HepG2 (cell line): ENCODE results near the gene TBC1D22A. TPM values are rescaled to one million over a fixed set of nuclear protein-coding genes. Genes with fewer than 3 reads are reported as not detected.

Experiments
- RBM22 ChIP-seq: fragments of 200-400 bp; formaldehyde crosslinking; optimal IDR thresholded peaks from 2 replicates; pipeline ENCODE3; 2017; ENCODE audit warnings: mild to moderate bottlenecking, low read length, moderate library complexity
- ZFP82 ChIP-seq: sonication (generic); formaldehyde crosslinking; IDR thresholded peaks from 2 replicates; pipeline ENCODE4 v1.5.1; 2020; ENCODE audit warnings: mild to moderate bottlenecking, missing genetic modification reagents, borderline replicate concordance
- ZIK1 ChIP-seq: sonication (generic); formaldehyde crosslinking; IDR thresholded peaks from 2 replicates; pipeline ENCODE4 v1.5.0; 2020; ENCODE audit warnings: mild to moderate bottlenecking, low read depth, missing genetic modification reagents, borderline replicate concordance
- ZSCAN5A ChIP-seq: sonication (generic); formaldehyde crosslinking; IDR thresholded peaks from 2 replicates; pipeline ENCODE4 v1.8.0; 2022; ENCODE audit warnings: mild to moderate bottlenecking, missing genetic modification reagents, borderline replicate concordance
- polyA plus RNA-seq, 8 experiments: library from polyadenylated mRNA; depleted of rRNA in 3 of 8; stranded (reverse) in 7 of 8; unstranded in 1 of 8; fragments of >200 nt; fragmentation: Illumina TruSeq in 4 of 8; extraction: Trizol in 4 of 8; gene quantifications; 2 replicates each; pipeline versions ENCODE4 v1.2.1 to v1.2.3, GENCODE V29; 2011 to 2016; ENCODE audit warnings: low read depth in 4 of 8, missing spikeins in 1 of 8, mixed read lengths in 1 of 8; ENCODE audit not compliant: insufficient read depth in 1 of 8
- total RNA-seq, 5 experiments: library from RNA; depleted of rRNA; stranded (reverse); fragments of >200 nt; fragmentation: Illumina TruSeq; extraction: Trizol; gene quantifications; 2 replicates each; pipeline ENCODE4 v1.2.3, GENCODE V29; 2016; ENCODE audit warnings: low read depth in 1 of 5
- TF ChIP-seq, protein P1 (sequence below): sonication (generic); formaldehyde crosslinking; IDR thresholded peaks from 2 replicates; pipeline ENCODE4 v1.4.0; 2020; ENCODE audit warnings: missing genetic modification reagents, mild to moderate bottlenecking, borderline replicate concordance
- TF ChIP-seq, protein P2 (sequence below), 2 experiments: sonication (generic) in 1 of 2; formaldehyde crosslinking in 1 of 2; IDR thresholded peaks; 2 replicates each; pipeline versions ENCODE4 v1.4.0 to v1.6.1; 2018 to 2020; ENCODE audit warnings: missing genetic modification reagents in 2 of 2, borderline replicate concordance in 1 of 2, low read depth in 1 of 2, mild to moderate bottlenecking in 1 of 2, missing biosample characterization in 1 of 2

Gene TBC1D22A
- total and polyA plus RNA-seq, 2 of the 13 experiments (the other 11 are each of a cell fraction or from before 2014, with no cell fraction given): 17.3 to 18.0 TPM

GRCh38 chr22:46934172-46934745, 171.8 kb downstream of the TBC1D22A start (continued):
- TF ChIP-seq, protein P1, sequence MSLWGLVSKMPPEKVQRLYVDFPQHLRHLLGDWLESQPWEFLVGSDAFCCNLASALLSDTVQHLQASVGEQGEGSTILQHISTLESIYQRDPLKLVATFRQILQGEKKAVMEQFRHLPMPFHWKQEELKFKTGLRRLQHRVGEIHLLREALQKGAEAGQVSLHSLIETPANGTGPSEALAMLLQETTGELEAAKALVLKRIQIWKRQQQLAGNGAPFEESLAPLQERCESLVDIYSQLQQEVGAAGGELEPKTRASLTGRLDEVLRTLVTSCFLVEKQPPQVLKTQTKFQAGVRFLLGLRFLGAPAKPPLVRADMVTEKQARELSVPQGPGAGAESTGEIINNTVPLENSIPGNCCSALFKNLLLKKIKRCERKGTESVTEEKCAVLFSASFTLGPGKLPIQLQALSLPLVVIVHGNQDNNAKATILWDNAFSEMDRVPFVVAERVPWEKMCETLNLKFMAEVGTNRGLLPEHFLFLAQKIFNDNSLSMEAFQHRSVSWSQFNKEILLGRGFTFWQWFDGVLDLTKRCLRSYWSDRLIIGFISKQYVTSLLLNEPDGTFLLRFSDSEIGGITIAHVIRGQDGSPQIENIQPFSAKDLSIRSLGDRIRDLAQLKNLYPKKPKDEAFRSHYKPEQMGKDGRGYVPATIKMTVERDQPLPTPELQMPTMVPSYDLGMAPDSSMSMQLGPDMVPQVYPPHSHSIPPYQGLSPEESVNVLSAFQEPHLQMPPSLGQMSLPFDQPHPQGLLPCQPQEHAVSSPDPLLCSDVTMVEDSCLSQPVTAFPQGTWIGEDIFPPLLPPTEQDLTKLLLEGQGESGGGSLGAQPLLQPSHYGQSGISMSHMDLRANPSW (CRISPR knock-in tag): no peak
- TF ChIP-seq ZSCAN5A (CRISPR knock-in tag) (no peak), ZIK1 (CRISPR knock-in tag) (no peak), ZFP82 (CRISPR knock-in tag) (no peak), RBM22 (no peak)
- TF ChIP-seq, protein P2, sequence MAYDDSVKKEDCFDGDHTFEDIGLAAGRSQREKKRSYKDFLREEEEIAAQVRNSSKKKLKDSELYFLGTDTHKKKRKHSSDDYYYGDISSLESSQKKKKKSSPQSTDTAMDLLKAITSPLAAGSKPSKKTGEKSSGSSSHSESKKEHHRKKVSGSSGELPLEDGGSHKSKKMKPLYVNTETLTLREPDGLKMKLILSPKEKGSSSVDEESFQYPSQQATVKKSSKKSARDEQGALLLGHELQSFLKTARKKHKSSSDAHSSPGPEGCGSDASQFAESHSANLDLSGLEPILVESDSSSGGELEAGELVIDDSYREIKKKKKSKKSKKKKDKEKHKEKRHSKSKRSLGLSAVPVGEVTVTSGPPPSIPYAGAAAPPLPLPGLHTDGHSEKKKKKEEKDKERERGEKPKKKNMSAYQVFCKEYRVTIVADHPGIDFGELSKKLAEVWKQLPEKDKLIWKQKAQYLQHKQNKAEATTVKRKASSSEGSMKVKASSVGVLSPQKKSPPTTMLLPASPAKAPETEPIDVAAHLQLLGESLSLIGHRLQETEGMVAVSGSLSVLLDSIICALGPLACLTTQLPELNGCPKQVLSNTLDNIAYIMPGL (CRISPR knock-in tag; IDR thresholded peaks at IDR 0.05; ENCODE audit: borderline replicate concordance in 1 of 2, low read depth in 1 of 2): no peak
- TF ChIP-seq, all 625 proteins: peak for 6
